Nephron (organoid): ENCODE measurements around the gene ANKRD55.
"Not testable (repeated sequence)": the region's sequence is repeated elsewhere in the genome, so short reads cannot be mapped to it uniquely, and the experiment has no call there.

Source experiments
- H3K27ac Mint-ChIP-seq, 3 experiments: 2 replicates each; pipeline ENCODE4 v1.8.0; 2020; ENCODE audit warnings: mixed read lengths in 3 of 3, mild to moderate bottlenecking in 2 of 3, moderate library complexity in 1 of 3
- H3K27me3 Mint-ChIP-seq: 2 replicates; pipeline ENCODE4 v1.8.0; 2021; ENCODE audit warnings: low read depth, mild to moderate bottlenecking, moderate library complexity, mixed read lengths
- H3K36me3 Mint-ChIP-seq: 2 replicates; pipeline ENCODE4 v1.8.0; 2020; ENCODE audit warnings: low read depth, mixed read lengths
- H3K4me1 Mint-ChIP-seq: 2 replicates; pipeline ENCODE4 v1.8.0; 2020; ENCODE audit warnings: mixed read lengths
- H3K4me3 Mint-ChIP-seq, 3 experiments: 2 replicates each; pipeline ENCODE4 v1.8.0; 2020; ENCODE audit warnings: mild to moderate bottlenecking in 3 of 3, mixed read lengths in 3 of 3, moderate library complexity in 2 of 3
- H3K9me3 Mint-ChIP-seq: 2 replicates; pipeline ENCODE4 v1.8.0; 2020; ENCODE audit warnings: mixed read lengths
- CTCF ChIP-seq, 3 experiments: fragments of 200-600 bp; sonication (generic); IDR thresholded peaks; one replicate each; pipeline ENCODE4 v1.5.0; 2021; ENCODE audit warnings: antibody characterized with exemption in 3 of 3; ENCODE audit not compliant: unreplicated experiment in 3 of 3

Gene ANKRD55

GRCh38 chr5:56232538-56232937 is 592 bp downstream of the ANKRD55 start:
- H3K9me3 Mint-ChIP-seq: peaks cover 3% of the 10 kb centered on the region
- H3K36me3 Mint-ChIP-seq: no peaks in the 10 kb centered on the region
- H3K4me3 Mint-ChIP-seq: no peak overlapping the region
- TF ChIP-seq CTCF (IDR thresholded peaks at IDR 0.05; ENCODE audit: unreplicated experiment in 3 of 3): no peak
- H3K27me3 Mint-ChIP-seq: peaks cover 4% of the 10 kb centered on the region
- peaks cover 12% of the 10 kb centered on the region for H3K4me1 Mint-ChIP-seq
- H3K27ac Mint-ChIP-seq: no peak overlapping the region

DNA sequence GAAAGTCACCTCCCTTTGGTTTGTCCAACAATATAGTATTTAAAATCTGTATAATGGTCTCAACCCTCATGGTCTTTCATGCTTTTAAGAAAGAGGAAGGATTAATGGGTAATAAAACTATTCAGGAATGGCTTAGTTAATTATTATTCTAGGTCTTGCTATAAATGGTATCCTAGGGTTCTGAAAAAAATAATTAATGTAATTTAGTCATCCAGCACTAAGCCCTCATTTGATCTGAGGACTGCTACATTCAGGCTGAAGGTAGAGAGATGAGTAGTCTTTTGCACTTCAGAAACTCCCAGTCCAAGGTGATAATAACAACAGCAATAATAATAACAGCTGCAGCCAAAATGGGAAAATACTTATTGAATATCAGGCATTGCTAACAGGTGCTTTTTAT is 2.6 kb downstream of the ANKRD55 start:
- no peaks in the 10 kb centered on the region for H3K36me3 Mint-ChIP-seq
- no peak overlapping the region for H3K27ac Mint-ChIP-seq
- no peak overlapping the region for H3K4me3 Mint-ChIP-seq
- peaks cover 12% of the 10 kb centered on the region for H3K4me1 Mint-ChIP-seq
- no peak for TF ChIP-seq CTCF (IDR thresholded peaks at IDR 0.05; ENCODE audit: unreplicated experiment in 3 of 3)
- peaks cover 7% of the 10 kb centered on the region for H3K9me3 Mint-ChIP-seq
- peaks cover 4% of the 10 kb centered on the region for H3K27me3 Mint-ChIP-seq

DNA sequence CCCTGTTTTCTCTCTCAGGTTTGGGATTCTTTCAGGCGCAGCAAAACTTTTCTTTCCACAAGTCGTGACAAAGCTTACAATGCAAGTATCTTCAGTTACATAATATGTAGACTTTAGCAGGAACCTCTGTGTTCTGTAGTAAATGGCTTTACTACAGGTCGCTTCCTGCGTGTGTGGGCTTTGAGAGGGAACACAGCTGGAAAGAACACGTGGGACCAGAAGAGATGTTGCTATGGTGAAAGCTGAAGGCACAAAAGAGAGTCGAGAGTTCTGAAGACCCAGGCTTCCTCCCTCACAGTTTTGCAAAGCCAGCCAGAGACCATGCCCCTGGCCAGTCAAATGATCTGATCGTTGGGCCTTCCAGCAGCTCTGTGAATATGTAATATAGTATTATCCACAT is 4.0 kb downstream of the ANKRD55 start:
- Mint-ChIP-seq H3K9me3 (peaks cover 20% of the 10 kb centered on the region), H3K27me3 (peaks cover 4% of the 10 kb centered on the region), H3K36me3 (no peaks in the 10 kb centered on the region), H3K4me1 (peaks cover 12% of the 10 kb centered on the region), H3K4me3 (no peak overlapping the region), H3K27ac (peak overlapping the region; percentile 35 to 86 (median 76))
- TF ChIP-seq CTCF (IDR thresholded peaks at IDR 0.05; ENCODE audit: unreplicated experiment in 3 of 3): no peak

DNA sequence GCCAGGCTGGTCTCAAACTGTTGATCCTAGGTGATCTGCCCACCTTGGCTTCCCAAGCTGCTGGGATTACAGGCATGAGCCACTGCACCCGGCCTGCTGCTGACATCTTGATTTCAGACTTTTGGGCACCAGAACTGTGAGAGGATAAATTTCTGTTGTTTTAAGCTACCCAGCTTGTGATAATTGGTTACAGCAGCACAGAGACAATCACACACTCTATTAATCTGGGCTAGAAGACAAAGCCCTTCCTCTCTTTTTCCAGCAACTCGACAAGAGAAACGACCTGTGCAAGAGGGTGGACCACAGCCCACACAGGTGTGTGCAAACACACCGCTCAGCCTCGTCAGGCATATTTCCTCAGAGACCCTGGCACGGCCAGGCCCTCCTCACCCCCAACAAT is 4.5 kb downstream of the ANKRD55 start:
- TF ChIP-seq CTCF (IDR thresholded peaks at IDR 0.05; ENCODE audit: unreplicated experiment in 3 of 3): no peak
- peaks cover 23% of the 10 kb centered on the region for H3K9me3 Mint-ChIP-seq
- H3K36me3 Mint-ChIP-seq: no peaks in the 10 kb centered on the region
- no peak overlapping the region for H3K4me3 Mint-ChIP-seq
- peaks cover 12% of the 10 kb centered on the region for H3K4me1 Mint-ChIP-seq
- H3K27me3 Mint-ChIP-seq: peaks cover 4% of the 10 kb centered on the region
- H3K27ac Mint-ChIP-seq: peak overlapping the region; percentile 35 to 86 (median 76)

- Mint-ChIP-seq H3K9me3 (peaks cover 26% of the 10 kb centered on the region), H3K27me3 (no peaks in the 10 kb centered on the region), H3K4me3 (no peak overlapping the region), H3K27ac (no peak overlapping the region), H3K36me3 (no peaks in the 10 kb centered on the region), H3K4me1 (peaks cover 12% of the 10 kb centered on the region)
- no peak for TF ChIP-seq CTCF (IDR thresholded peaks at IDR 0.05; ENCODE audit: unreplicated experiment in 3 of 3)
Measured at GRCh38 chr5:56227691-56228090, 5.4 kb downstream of the ANKRD55 start.

- H3K36me3 Mint-ChIP-seq, H3K4me1 Mint-ChIP-seq, H3K27ac Mint-ChIP-seq, H3K4me3 Mint-ChIP-seq, H3K27me3 Mint-ChIP-seq: not testable (repeated sequence)
- H3K9me3 Mint-ChIP-seq: peaks cover 48% of the 10 kb centered on the region
Measured at GRCh38 chr5:56223298-56223697, 9.8 kb downstream of the ANKRD55 start.

GRCh38 chr5:56221601-56222000 is 11.5 kb downstream of the ANKRD55 start:
- H3K4me3 Mint-ChIP-seq, H3K4me1 Mint-ChIP-seq, H3K36me3 Mint-ChIP-seq, H3K27ac Mint-ChIP-seq, H3K27me3 Mint-ChIP-seq: not testable (repeated sequence)
- H3K9me3 Mint-ChIP-seq: peaks cover 53% of the 10 kb centered on the region
